HEK293 (cell line): ENCODE data around the gene KCNC1.

Source experiments
- CTCF ChIA-PET: fragments of 350-600 bp; formaldehyde crosslinking; extraction: SDS; loops from one replicate; lab custom pipeline; 2021; ENCODE audit warnings: antibody characterized with exemption; lab: Yijun Ruan, JAX
- POLR2A ChIA-PET: fragments of 300-600 bp; formaldehyde crosslinking; extraction: SDS; loops from one replicate; lab custom pipeline; 2020; ENCODE audit warnings: antibody characterized with exemption, inconsistent platforms; lab: Yijun Ruan, JAX
- H3K27ac ChIP-seq: fragments of 200-500 bp; sonication (Bioruptor generic); 2 replicates; pipeline ENCODE4 v1.5.1; 2014; ENCODE audit warnings: low read depth, low read length, control low read depth, inconsistent platforms; ENCODE audit errors: extremely low read depth
- H3K36me3 ChIP-seq, 2 experiments: fragments of 200-500 bp in 1 of 2; sonication (Bioruptor generic) in 1 of 2; 1 replicate in 1 of 2; 2 replicates in 1 of 2; pipeline ENCODE4 v1.5.1; 2014 to 2017; ENCODE audit warnings: inconsistent platforms in 2 of 2, low read length in 2 of 2; ENCODE audit not compliant: control insufficient read depth in 2 of 2, insufficient read depth in 1 of 2
- H3K4me1 ChIP-seq: fragments of 200-500 bp; sonication (Bioruptor generic); 2 replicates; pipeline ENCODE4 v1.5.1; 2014; ENCODE audit warnings: mild to moderate bottlenecking, low read length, inconsistent platforms; ENCODE audit not compliant: control insufficient read depth, insufficient read depth
- H3K4me3 ChIP-seq: 2 replicates; pipeline ENCODE4 v1.5.1; 2011; ENCODE audit warnings: low read depth, mild to moderate bottlenecking, control low read depth, low read length, moderate library complexity
- H3K9me3 ChIP-seq: fragments of 200-500 bp; sonication (Bioruptor generic); 2 replicates; pipeline ENCODE4 v1.5.1; 2014; ENCODE audit warnings: low read depth, low read length, inconsistent platforms; ENCODE audit not compliant: control insufficient read depth, insufficient read depth
- EGR2 ChIP-seq: fragments of 450-650 bp; formaldehyde crosslinking; IDR thresholded peaks from 2 replicates; pipeline ENCODE4 v1.5.1; 2016; ENCODE audit warnings: low read depth, missing biosample characterization, missing genetic modification characterization
- KLF1 ChIP-seq: fragments of 450-650 bp; formaldehyde crosslinking; IDR thresholded peaks from 2 replicates; pipeline ENCODE4 v1.5.1; 2016; ENCODE audit warnings: missing biosample characterization, missing genetic modification characterization
- OVOL3 ChIP-seq: fragments of 450-650 bp; formaldehyde crosslinking; IDR thresholded peaks from 2 replicates; pipeline ENCODE4 v1.5.1; 2016; ENCODE audit warnings: missing biosample characterization, missing genetic modification characterization
- PRDM1 ChIP-seq: fragments of 450-650 bp; formaldehyde crosslinking; IDR thresholded peaks from 2 replicates; pipeline ENCODE4; 2016; ENCODE audit warnings: missing biosample characterization, missing genetic modification characterization
- SP2 ChIP-seq: fragments of 450-650 bp; formaldehyde crosslinking; IDR thresholded peaks from 2 replicates; pipeline ENCODE4 v1.5.1; 2016; ENCODE audit warnings: missing biosample characterization, missing genetic modification characterization
- ZNF138 ChIP-seq: fragments of 450-650 bp; formaldehyde crosslinking; IDR thresholded peaks from 2 replicates; pipeline ENCODE4 v1.5.1; 2016; ENCODE audit warnings: missing biosample characterization, missing genetic modification characterization, borderline replicate concordance
- ZNF169 ChIP-seq: fragments of 450-650 bp; formaldehyde crosslinking; IDR thresholded peaks from 2 replicates; pipeline ENCODE4 v1.5.1; 2016; ENCODE audit warnings: missing biosample characterization, missing genetic modification characterization
- ZNF18 ChIP-seq: fragments of 450-650 bp; formaldehyde crosslinking; IDR thresholded peaks from 2 replicates; pipeline ENCODE4 v1.5.1; 2016; ENCODE audit warnings: missing biosample characterization, missing genetic modification characterization
- ZNF280D ChIP-seq: fragments of 450-650 bp; formaldehyde crosslinking; IDR thresholded peaks from 2 replicates; pipeline ENCODE4 v1.5.1; 2016; ENCODE audit warnings: missing biosample characterization, missing genetic modification characterization
- ZNF302 ChIP-seq: fragments of 450-650 bp; formaldehyde crosslinking; IDR thresholded peaks from 2 replicates; pipeline ENCODE4 v1.5.1; 2016; ENCODE audit warnings: missing biosample characterization, missing genetic modification characterization, low read depth
- ZNF324 ChIP-seq: fragments of 450-650 bp; formaldehyde crosslinking; IDR thresholded peaks from 2 replicates; pipeline ENCODE4 v1.5.1; 2016; ENCODE audit warnings: missing biosample characterization, missing genetic modification characterization
- ZNF354C ChIP-seq: fragments of 450-650 bp; formaldehyde crosslinking; IDR thresholded peaks from 2 replicates; pipeline ENCODE4 v1.5.1; 2016; ENCODE audit warnings: missing biosample characterization, missing genetic modification characterization, low read depth, borderline replicate concordance
- ZNF488 ChIP-seq: fragments of 450-650 bp; formaldehyde crosslinking; IDR thresholded peaks from 2 replicates; pipeline ENCODE4 v1.5.1; 2016; ENCODE audit warnings: missing biosample characterization, missing genetic modification characterization
- ZNF558 ChIP-seq: fragments of 450-650 bp; formaldehyde crosslinking; IDR thresholded peaks from 2 replicates; pipeline ENCODE4 v1.5.1; 2016; ENCODE audit warnings: missing biosample characterization, missing genetic modification characterization
- ZNF600 ChIP-seq: fragments of 450-650 bp; formaldehyde crosslinking; IDR thresholded peaks from 2 replicates; pipeline ENCODE4 v1.5.1; 2016; ENCODE audit warnings: missing biosample characterization, missing genetic modification characterization
- ZNF624 ChIP-seq: fragments of 450-650 bp; formaldehyde crosslinking; IDR thresholded peaks from 2 replicates; pipeline ENCODE4 v1.5.1; 2017; ENCODE audit warnings: missing biosample characterization, missing genetic modification characterization
- ZNF777 ChIP-seq: fragments of 450-650 bp; formaldehyde crosslinking; IDR thresholded peaks from 2 replicates; pipeline ENCODE4 v1.5.1; 2017; ENCODE audit warnings: missing biosample characterization, missing genetic modification characterization, borderline replicate concordance
- ZNF792 ChIP-seq: fragments of 450-650 bp; formaldehyde crosslinking; IDR thresholded peaks from 2 replicates; pipeline ENCODE4 v1.5.1; 2016; ENCODE audit warnings: missing biosample characterization, missing genetic modification characterization
- ZNF830 ChIP-seq: fragments of 450-650 bp; IDR thresholded peaks from 2 replicates; pipeline ENCODE4 v1.5.0; 2018; ENCODE audit warnings: missing biosample characterization, missing genetic modification characterization, low read depth, mild to moderate bottlenecking, moderate library complexity
- ZSCAN5A ChIP-seq: fragments of 450-650 bp; formaldehyde crosslinking; IDR thresholded peaks from 2 replicates; pipeline ENCODE4 v1.5.1; 2016; ENCODE audit warnings: missing biosample characterization, missing genetic modification characterization

KCNC1 gene

GRCh38 chr11:17821648-17822400 is 87.2 kb downstream of the KCNC1 start:
- H3K27ac ChIP-seq, result no peak overlapping the region
- ChIA-PET CTCF (no interaction called here), POLR2A (no interaction called here)
- H3K36me3 ChIP-seq, result no peaks in the 10 kb centered on the region
- no peaks in the 10 kb centered on the region for H3K9me3 ChIP-seq
- no peak overlapping the region for H3K4me3 ChIP-seq
- TF ChIP-seq ZNF792 (tag by site-specific recombination) (no peak), ZNF830 (tag by site-specific recombination) (no peak), ZNF138 (tag by site-specific recombination) (no peak), ZNF280D (tag by site-specific recombination) (no peak), ZNF354C (tag by site-specific recombination) (no peak), OVOL3 (tag by site-specific recombination) (no peak), PRDM1 (tag by site-specific recombination) (no peak), ZNF18 (tag by site-specific recombination) (no peak), ZSCAN5A (tag by site-specific recombination) (no peak), ZNF324 (tag by site-specific recombination) (no peak), EGR2 (tag by site-specific recombination) (no peak), ZNF558 (tag by site-specific recombination) (no peak)
- no peaks in the 10 kb centered on the region for H3K4me1 ChIP-seq

- Histone ChIP-seq H3K4me3 (no peak overlapping the region), H3K36me3 (no peaks in the 10 kb centered on the region), H3K27ac (no peak overlapping the region), H3K9me3 (no peaks in the 10 kb centered on the region), H3K4me1 (no peaks in the 10 kb centered on the region)
- ChIA-PET POLR2A (no interaction called here), CTCF (no interaction called here)
- TF ChIP-seq ZNF488 (tag by site-specific recombination) (no peak), SP2 (no peak), ZNF624 (no peak), KLF1 (no peak), ZNF302 (tag by site-specific recombination) (no peak), ZNF169 (no peak), ZNF777 (no peak), ZNF600 (tag by site-specific recombination) (no peak), ZNF18 (tag by site-specific recombination) (no peak)
- TF ChIP-seq, all 188 proteins: peak for 0
These were observed 87.8 kb downstream of the KCNC1 start for GRCh38 chr11:17822401-17822781.
